Skeletal muscle satellite cell (primary cell): ENCODE measurements around the gene GATA6.
"Not testable (repeated sequence)": the region's sequence is repeated elsewhere in the genome, so short reads cannot be mapped to it uniquely, and the experiment has no call there.

Experiments used
- H3K27me3 ChIP-seq: 2 replicates; pipeline ENCODE4 v1.7.0; 2013; ENCODE audit warnings: low read length; ENCODE audit not compliant: control insufficient read depth, insufficient read depth
- H3K36me3 ChIP-seq: 2 replicates; pipeline ENCODE4 v1.7.0; 2013; ENCODE audit warnings: mild to moderate bottlenecking, control low read depth, low read length; ENCODE audit not compliant: insufficient read depth
- H3K4me1 ChIP-seq: 2 replicates; pipeline ENCODE4 v1.7.0; 2013; ENCODE audit warnings: low read length; ENCODE audit not compliant: control insufficient read depth, insufficient read depth
- H3K4me2 ChIP-seq: 2 replicates; pipeline ENCODE4 v1.7.0; 2013; ENCODE audit warnings: mild to moderate bottlenecking, low read length
- H3K4me3 ChIP-seq: 2 replicates; pipeline ENCODE4 v1.7.0; 2013; ENCODE audit warnings: low read length
- H3K9ac ChIP-seq: 2 replicates; pipeline ENCODE4 v1.7.0; 2013; ENCODE audit warnings: mild to moderate bottlenecking, low read depth, low read length, moderate library complexity
- H3K9me3 ChIP-seq: replicated peaks from 2 replicates; pipeline ENCODE4 v1.7.0; 2013; ENCODE audit warnings: mild to moderate bottlenecking, control low read depth, low read length

GATA6 gene

GRCh38 chr18:22186484-22186971 is 17.1 kb downstream of the GATA6 start:
- Histone ChIP-seq H3K27me3 (no peaks in the 10 kb centered on the region), H3K4me3 (no peak overlapping the region), H3K4me1 (no peaks in the 10 kb centered on the region), H3K9ac (no peak overlapping the region), H3K36me3 (no peaks in the 10 kb centered on the region), H3K9me3 (no peaks in the 10 kb centered on the region), H3K4me2 (no peak overlapping the region)

DNA sequence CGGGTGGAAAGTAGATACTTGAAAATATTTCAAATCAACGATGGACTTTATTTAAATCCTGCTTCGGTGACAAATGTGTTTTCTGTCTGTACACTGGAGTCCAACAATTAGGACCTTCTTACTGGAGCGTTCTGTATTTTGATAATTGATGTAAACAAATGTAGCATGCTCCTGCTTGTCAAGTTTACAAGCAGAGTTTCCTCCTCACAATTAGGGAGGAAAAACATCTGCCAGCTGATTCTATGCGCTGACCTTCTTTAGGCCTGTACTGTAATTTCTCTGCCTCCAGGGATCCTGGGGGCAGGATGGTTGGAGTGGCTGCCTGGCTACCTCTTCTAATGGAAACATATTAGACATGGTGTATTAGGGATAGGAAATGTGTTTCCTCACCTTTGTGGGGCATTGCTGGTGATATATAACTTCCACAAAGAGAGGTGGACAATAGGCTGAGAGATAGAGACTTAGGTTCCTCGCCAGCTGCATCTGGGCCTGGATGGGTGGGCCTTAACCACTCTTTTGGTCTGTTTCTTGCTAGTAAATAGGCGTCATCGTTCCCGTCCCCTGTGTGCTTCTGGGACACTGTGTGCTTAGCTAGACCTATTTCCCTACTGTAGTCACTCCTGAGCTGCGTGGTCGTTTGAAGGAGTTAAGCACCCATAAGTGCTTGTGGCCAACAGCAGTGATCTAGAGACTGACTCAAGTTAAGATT is 19.3 kb downstream of the GATA6 start:
- no peaks in the 10 kb centered on the region for H3K9me3 ChIP-seq
- no peaks in the 10 kb centered on the region for H3K36me3 ChIP-seq
- peaks cover 9% of the 10 kb centered on the region for H3K27me3 ChIP-seq
- no peak overlapping the region for H3K9ac ChIP-seq
- no peak overlapping the region for H3K4me3 ChIP-seq
- H3K4me2 ChIP-seq, result no peak overlapping the region
- no peaks in the 10 kb centered on the region for H3K4me1 ChIP-seq

GRCh38 chr18:22189449-22190166 is 20.2 kb downstream of the GATA6 start:
- Histone ChIP-seq H3K9ac (no peak overlapping the region), H3K36me3 (no peaks in the 10 kb centered on the region), H3K4me1 (no peaks in the 10 kb centered on the region), H3K4me2 (no peak overlapping the region), H3K4me3 (no peak overlapping the region), H3K9me3 (no peaks in the 10 kb centered on the region), H3K27me3 (peaks cover 9% of the 10 kb centered on the region)

GRCh38 chr18:22191346-22191695 is 21.9 kb downstream of the GATA6 start:
- no peak overlapping the region for H3K4me3 ChIP-seq
- no peaks in the 10 kb centered on the region for H3K9me3 ChIP-seq
- no peak overlapping the region for H3K9ac ChIP-seq
- H3K27me3 ChIP-seq, result peaks cover 9% of the 10 kb centered on the region
- H3K36me3 ChIP-seq, result no peaks in the 10 kb centered on the region
- H3K4me2 ChIP-seq, result no peak overlapping the region
- H3K4me1 ChIP-seq, result no peaks in the 10 kb centered on the region

DNA sequence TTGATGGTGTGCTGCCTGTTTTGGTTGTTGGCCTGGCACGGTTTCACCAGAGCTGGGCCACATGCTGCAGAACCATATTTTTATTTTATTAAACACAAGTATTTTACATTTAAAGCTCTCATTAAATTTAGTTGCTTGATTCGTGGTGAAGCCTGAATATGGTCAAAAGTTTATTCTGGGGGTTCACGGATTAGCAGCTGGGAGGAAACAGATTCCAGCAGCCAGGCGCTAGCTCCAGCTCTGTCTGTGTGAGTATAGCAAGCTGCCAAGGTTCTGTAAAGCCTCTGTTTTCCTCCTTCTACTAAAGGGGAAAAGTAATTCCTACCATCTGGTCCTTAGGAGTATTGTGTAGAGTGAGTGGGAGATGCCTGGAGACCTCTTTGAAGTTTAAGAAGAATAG is 22.5 kb downstream of the GATA6 start:
- Histone ChIP-seq H3K27me3 (peaks cover 9% of the 10 kb centered on the region), H3K9ac (no peak overlapping the region), H3K9me3 (no peaks in the 10 kb centered on the region)

GRCh38 chr18:22193466-22193865 is 24.1 kb downstream of the GATA6 start:
- Histone ChIP-seq H3K9ac (no peak overlapping the region), H3K4me2 (no peak overlapping the region), H3K36me3 (no peaks in the 10 kb centered on the region), H3K27me3 (peaks cover 9% of the 10 kb centered on the region), H3K4me3 (no peak overlapping the region), H3K4me1 (no peaks in the 10 kb centered on the region), H3K9me3 (no peaks in the 10 kb centered on the region)

More for the DNA sequence above, 22.5 kb downstream of the GATA6 start:
- Histone ChIP-seq H3K4me2 (no peak overlapping the region), H3K4me1 (no peaks in the 10 kb centered on the region), H3K36me3 (no peaks in the 10 kb centered on the region), H3K4me3 (no peak overlapping the region)

GRCh38 chr18:22194151-22194598 is 24.8 kb downstream of the GATA6 start:
- Histone ChIP-seq H3K4me1 (no peaks in the 10 kb centered on the region), H3K36me3 (no peaks in the 10 kb centered on the region), H3K4me2 (no peak overlapping the region), H3K9ac (no peak overlapping the region), H3K9me3 (no peaks in the 10 kb centered on the region), H3K27me3 (peaks cover 9% of the 10 kb centered on the region), H3K4me3 (no peak overlapping the region)

DNA sequence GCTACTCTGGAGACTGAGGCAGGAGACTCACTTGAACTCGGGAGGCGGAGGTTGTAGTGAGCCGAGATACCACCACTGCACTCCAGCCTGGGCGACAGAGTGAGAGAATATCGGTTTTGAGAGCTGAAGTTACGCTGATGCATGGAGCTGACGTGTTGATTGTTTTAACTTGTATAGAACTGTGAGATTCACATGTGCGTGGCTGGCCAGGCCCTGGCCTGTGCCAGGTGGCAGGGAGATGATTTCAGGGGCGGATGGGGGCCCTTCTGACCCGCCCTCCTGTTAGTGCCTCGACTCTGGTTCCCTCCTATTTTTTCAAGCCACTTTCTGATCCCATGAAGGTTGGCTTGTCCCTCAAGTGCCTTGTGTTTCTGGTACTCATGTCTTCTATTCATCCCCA is 25.7 kb downstream of the GATA6 start:
- H3K9ac ChIP-seq, result no peak overlapping the region
- no peaks in the 10 kb centered on the region for H3K4me1 ChIP-seq
- no peaks in the 10 kb centered on the region for H3K36me3 ChIP-seq
- H3K4me3 ChIP-seq, result no peak overlapping the region
- no peak overlapping the region for H3K4me2 ChIP-seq
- no peaks in the 10 kb centered on the region for H3K9me3 ChIP-seq
- peaks cover 9% of the 10 kb centered on the region for H3K27me3 ChIP-seq

DNA sequence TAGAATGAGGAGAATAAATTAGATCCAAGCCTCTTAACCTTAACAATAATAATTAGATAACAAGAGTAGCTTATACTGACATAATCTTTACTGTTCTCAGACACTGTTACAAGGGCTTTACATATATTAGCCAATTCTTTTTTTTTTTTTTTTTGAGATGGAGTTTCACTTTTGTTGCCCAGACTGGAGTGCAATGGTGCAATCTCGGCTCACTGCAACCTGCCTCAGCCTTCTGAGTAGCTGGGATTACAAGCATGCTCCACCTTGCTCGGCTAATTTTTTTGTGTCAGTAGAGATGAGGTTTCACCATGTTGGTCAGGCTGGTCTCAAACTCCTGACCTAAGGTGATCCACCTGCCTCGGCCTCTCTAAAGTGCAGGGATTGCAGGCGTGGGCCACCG is 27.6 kb downstream of the GATA6 start:
- H3K4me2 ChIP-seq, H3K27me3 ChIP-seq, H3K4me3 ChIP-seq, H3K9me3 ChIP-seq, H3K36me3 ChIP-seq, H3K9ac ChIP-seq, H3K4me1 ChIP-seq: not testable (repeated sequence)

DNA sequence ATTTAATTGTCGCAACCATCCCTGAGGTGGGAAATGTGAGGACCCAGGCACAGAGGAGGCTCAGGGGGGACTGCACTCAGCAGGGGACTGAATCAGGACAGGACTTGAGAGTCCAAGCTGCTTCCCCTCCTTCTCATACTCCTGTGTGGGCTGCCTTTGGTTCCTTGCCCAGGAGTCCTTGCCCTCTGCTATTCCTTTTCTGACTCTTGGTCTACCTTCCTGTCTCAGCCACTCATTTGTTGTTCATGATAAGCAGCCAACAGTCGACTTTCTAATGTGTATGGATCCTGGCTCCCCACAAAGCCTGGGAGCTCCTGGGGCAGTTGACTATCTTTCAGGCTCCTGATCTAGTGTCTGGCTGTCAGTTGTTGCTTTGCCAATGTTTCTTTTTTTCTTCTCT is 28.3 kb downstream of the GATA6 start:
- no peak overlapping the region for H3K4me2 ChIP-seq
- H3K4me1 ChIP-seq, result no peaks in the 10 kb centered on the region
- no peak overlapping the region for H3K9ac ChIP-seq
- no peaks in the 10 kb centered on the region for H3K36me3 ChIP-seq
- peaks cover 8% of the 10 kb centered on the region for H3K27me3 ChIP-seq
- no peaks in the 10 kb centered on the region for H3K9me3 ChIP-seq
- no peak overlapping the region for H3K4me3 ChIP-seq

DNA sequence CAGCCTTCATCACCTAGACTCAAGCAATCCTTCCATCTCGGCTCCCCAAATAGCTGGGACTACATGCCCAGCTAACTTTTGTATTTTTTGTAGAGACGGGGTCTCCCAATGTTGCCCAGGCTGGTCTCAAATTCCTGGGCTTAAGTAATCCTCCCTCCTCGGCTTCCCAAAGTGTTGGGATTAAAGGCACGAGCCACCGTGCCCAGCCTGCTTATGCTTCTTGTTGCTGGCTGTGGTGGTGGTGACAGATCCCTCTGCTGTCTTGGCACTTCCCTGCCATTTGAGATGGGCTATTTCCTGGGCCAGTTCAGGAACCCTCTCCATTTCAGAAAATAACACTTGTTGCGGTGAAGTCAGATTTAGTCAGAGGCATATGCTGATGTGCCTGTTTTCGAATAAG is 28.8 kb downstream of the GATA6 start:
- Histone ChIP-seq H3K27me3 (peaks cover 6% of the 10 kb centered on the region), H3K36me3 (no peaks in the 10 kb centered on the region), H3K4me3 (no peak overlapping the region), H3K4me2 (no peak overlapping the region), H3K9me3 (no peaks in the 10 kb centered on the region), H3K4me1 (no peaks in the 10 kb centered on the region), H3K9ac (no peak overlapping the region)

DNA sequence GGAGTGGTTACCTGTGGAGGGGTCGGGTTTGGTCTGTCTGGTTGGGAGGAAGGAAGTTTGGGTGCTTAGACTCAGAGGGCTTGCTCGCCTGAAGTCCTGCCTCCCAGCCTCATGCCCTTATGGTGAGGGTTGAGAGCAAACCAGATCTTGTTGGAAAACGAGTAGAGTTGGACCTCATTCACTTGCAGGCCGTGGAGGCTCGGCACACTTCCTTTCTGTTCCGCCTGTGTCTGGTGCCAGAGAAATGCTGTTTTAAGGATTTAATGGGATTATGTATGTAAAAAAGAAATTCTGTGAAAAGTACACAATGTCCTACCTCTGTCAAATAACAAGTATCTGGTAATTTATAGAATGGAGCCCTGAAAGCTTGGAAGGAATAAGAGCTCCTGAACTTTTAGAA is 29.6 kb downstream of the GATA6 start:
- Histone ChIP-seq H3K9me3 (no peaks in the 10 kb centered on the region), H3K9ac (no peak overlapping the region), H3K27me3 (no peaks in the 10 kb centered on the region), H3K4me2 (no peak overlapping the region), H3K4me1 (no peaks in the 10 kb centered on the region), H3K4me3 (no peak overlapping the region), H3K36me3 (no peaks in the 10 kb centered on the region)
